ENCODE measurements around the gene MDH2. TPM values are rescaled to one million over a fixed set of nuclear protein-coding genes. Genes with fewer than 3 reads are reported as not detected.
"Not testable (repeated sequence)": the region's sequence is repeated elsewhere in the genome, so short reads cannot be mapped to it uniquely, and the experiment has no call there.

MDH2 gene
- total RNA-seq, 2 experiments from 2014 or later = 148 to 166 TPM

DNA sequence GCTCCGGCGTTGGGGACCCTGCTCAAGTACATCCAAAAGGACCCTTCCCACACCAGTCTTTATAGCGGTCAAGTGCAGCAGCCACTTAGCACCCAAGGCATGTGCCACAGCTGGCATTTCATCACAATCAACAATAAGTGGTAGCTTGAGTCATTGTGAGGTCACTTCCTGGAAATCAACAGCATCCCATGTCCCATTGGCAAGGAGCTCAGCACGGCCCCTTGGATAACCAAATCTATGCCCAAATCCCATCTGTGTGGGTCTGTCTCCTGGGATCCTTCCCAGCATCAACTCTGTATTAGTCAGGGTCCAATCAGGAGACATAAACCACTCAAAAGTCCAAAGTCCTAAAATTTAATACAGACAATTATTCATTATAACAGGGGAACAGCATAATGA, 27.1 kb downstream of the MDH2 start:
- H3K4me1 Mint-ChIP-seq (ENCODE audit: low read depth) = peaks cover 3% of the 10 kb centered on the region
- CTCF ChIA-PET = no interaction called here
- H3K36me3 Mint-ChIP-seq (ENCODE audit: low read depth) = no peaks in the 10 kb centered on the region
- no peaks in the 10 kb centered on the region for H3K9me3 Mint-ChIP-seq (ENCODE audit: insufficient read depth)
- DNase-seq = no peak
- POLR2A ChIA-PET = no interaction called here
- no peak for ATAC-seq
- no peak overlapping the region for H3K27ac Mint-ChIP-seq
- no peak overlapping the region for H3K4me3 Mint-ChIP-seq
- peaks cover 1% of the 10 kb centered on the region for H3K27me3 Mint-ChIP-seq (ENCODE audit: low read depth)

DNA sequence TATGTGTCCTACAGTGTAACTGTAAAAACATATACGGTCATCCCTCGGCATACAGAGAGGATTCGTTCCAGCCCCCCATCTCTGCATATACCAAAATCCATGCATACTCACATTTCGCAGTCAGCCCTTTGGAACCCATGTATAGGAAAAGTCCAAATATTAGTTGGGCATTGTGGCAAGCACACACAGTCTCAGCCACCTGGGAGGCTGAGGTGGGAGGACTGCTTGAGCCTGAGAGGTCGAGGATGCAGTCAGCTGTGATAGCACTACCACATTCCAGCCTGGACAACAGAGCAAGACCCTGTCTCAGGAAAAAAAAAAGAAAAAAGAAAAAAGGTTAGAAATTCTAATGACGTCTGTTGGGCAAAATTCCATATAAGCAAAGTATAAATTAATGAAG, 29.1 kb downstream of the MDH2 start:
- Mint-ChIP-seq H3K27ac (no peak overlapping the region), H3K27me3 (ENCODE audit: low read depth) (peaks cover 5% of the 10 kb centered on the region), H3K4me1 (ENCODE audit: low read depth) (peaks cover 3% of the 10 kb centered on the region), H3K4me3 (no peak overlapping the region), H3K9me3 (ENCODE audit: insufficient read depth) (no peaks in the 10 kb centered on the region), H3K36me3 (ENCODE audit: low read depth) (no peaks in the 10 kb centered on the region)
- ATAC-seq (no peak), DNase-seq (no peak)
- ChIA-PET POLR2A (no interaction called here), CTCF (no interaction called here)

DNA sequence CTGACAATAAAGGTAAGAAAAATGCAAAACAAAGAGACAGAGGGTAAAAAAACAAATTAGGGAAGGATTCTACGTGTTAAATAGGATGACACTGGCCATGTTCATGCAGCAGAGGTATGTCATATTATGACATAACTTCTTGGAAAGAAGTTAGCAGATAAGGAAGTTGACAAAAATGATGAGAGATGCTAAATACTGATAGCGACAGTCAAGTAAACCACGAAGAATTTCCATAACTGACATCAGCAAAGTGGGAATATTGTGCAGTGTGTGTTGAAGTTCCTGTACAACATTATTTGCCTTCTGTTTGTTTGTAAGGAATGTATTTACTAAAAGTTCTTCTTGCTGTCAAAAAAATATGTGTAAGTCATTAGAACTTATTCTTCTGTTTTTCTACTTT, 29.5 kb downstream of the MDH2 start:
- H3K4me3 Mint-ChIP-seq = no peak overlapping the region
- POLR2A ChIA-PET = no interaction called here
- H3K4me1 Mint-ChIP-seq (ENCODE audit: low read depth) = peaks cover 3% of the 10 kb centered on the region
- ATAC-seq = no peak
- CTCF ChIA-PET = no interaction called here
- no peaks in the 10 kb centered on the region for H3K36me3 Mint-ChIP-seq (ENCODE audit: low read depth)
- H3K27me3 Mint-ChIP-seq (ENCODE audit: low read depth) = peaks cover 5% of the 10 kb centered on the region
- H3K9me3 Mint-ChIP-seq (ENCODE audit: insufficient read depth) = no peaks in the 10 kb centered on the region
- H3K27ac Mint-ChIP-seq = no peak overlapping the region
- DNase-seq = no peak

DNA sequence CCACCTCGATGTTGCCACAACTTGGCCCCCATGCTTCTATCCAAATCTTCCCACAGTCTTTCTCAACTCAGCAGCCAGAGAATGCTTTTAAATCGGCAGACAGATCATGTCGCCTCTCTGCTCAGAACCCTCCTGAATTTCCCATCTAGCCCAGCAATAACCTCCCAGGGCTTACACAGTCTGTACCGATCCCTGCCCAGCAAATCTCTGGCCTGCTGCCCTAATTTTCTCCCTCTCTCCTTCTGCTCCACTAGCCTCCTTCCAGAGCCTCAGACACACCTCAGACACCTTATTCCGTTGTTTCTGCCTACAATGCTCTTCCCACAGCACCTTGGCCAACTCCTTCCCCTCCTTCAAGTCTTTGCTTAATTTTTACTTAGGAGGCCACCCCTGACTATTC, 32.3 kb downstream of the MDH2 start:
- Mint-ChIP-seq H3K27ac (no peak overlapping the region), H3K4me1 (ENCODE audit: low read depth) (peaks cover 3% of the 10 kb centered on the region), H3K36me3 (ENCODE audit: low read depth) (no peaks in the 10 kb centered on the region), H3K9me3 (ENCODE audit: insufficient read depth) (no peaks in the 10 kb centered on the region), H3K27me3 (ENCODE audit: low read depth) (peaks cover 9% of the 10 kb centered on the region), H3K4me3 (no peak overlapping the region)
- no peak for ATAC-seq
- no peak for DNase-seq
- POLR2A ChIA-PET = no interaction called here
- CTCF ChIA-PET = no interaction called here

DNA sequence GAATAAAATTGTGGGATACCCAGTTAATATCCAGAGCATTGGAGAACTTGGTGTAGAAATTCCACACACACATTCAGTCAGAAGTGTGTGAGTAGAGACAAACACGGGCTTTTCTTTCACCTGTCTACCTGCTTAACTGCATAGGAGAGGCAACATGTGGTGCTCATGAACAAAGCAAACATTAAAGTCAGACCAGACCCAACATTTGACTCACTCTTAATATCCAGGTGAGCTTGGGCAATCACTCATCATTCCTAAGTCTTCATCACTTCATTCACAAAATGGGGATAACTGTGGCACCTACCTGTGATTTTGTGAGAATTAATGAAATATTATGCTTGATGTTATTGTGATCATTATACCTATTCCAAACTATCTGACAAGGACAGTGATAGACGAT, 36.2 kb downstream of the MDH2 start:
- H3K4me1 Mint-ChIP-seq (ENCODE audit: low read depth); DNase-seq; H3K36me3 Mint-ChIP-seq (ENCODE audit: low read depth); H3K27me3 Mint-ChIP-seq (ENCODE audit: low read depth); ATAC-seq; H3K4me3 Mint-ChIP-seq; H3K27ac Mint-ChIP-seq; H3K9me3 Mint-ChIP-seq (ENCODE audit: insufficient read depth); CTCF ChIA-PET: not testable (repeated sequence)
- POLR2A ChIA-PET = interaction anchor here (0.6 kb wide), 1 partner anchor 170 kb away, joined by 4 read pairs; no protein-coding TSS in a partner anchor

DNA sequence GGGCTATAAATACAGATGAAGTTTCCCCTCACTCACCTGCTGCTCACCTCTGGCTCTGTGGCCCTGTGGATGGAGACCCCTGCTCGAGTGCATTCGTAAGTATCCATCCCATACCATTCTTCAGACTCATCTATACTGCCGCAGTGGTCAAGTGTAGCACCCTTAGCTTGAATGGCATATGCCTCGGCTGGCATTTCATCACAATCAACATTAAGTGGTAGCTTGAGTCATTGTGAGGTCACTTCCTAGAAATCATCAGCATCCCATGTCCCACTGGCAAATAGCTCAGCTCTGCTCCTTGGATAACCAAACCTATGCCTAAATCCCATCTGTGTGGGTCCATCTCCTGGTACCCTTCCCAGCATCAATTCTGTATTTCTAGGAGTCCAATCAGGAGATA, 38.2 kb downstream of the MDH2 start:
- Mint-ChIP-seq H3K4me3 (no peak overlapping the region), H3K27ac (no peak overlapping the region), H3K9me3 (ENCODE audit: insufficient read depth) (no peaks in the 10 kb centered on the region), H3K4me1 (ENCODE audit: low read depth) (no peaks in the 10 kb centered on the region), H3K36me3 (ENCODE audit: low read depth) (no peaks in the 10 kb centered on the region), H3K27me3 (ENCODE audit: low read depth) (peaks cover 4% of the 10 kb centered on the region)
- ChIA-PET CTCF (no interaction called here), POLR2A (no interaction called here)
- DNase-seq (no peak), ATAC-seq (no peak)

DNA sequence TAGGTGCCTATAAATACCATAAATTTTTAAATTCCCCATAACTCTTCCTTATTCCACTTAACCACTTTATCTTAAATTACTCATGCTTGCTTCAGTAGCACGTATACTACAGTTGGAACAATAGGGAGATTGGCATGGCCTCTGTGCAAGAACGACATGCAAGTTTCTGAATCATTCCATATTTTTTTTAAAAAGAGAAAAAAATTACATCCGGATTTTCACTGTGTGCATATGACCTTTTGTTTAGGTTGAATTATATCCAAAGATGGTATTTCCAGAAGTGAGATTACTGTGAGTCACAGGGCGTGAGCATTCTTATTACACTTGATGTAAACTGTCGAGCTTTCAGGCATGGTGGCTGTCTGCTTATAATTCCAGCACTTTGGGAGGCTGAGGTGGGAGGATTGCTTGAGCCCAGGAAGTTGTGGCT, 39.5 kb downstream of the MDH2 start:
- H3K9me3 Mint-ChIP-seq (ENCODE audit: insufficient read depth); ATAC-seq; H3K27me3 Mint-ChIP-seq (ENCODE audit: low read depth); H3K4me1 Mint-ChIP-seq (ENCODE audit: low read depth); H3K36me3 Mint-ChIP-seq (ENCODE audit: low read depth); H3K27ac Mint-ChIP-seq; CTCF ChIA-PET; DNase-seq; H3K4me3 Mint-ChIP-seq: not testable (repeated sequence)
- POLR2A ChIA-PET = interaction anchor here (0.6 kb wide), 1 partner anchor 129 kb away, joined by 3 read pairs; no protein-coding TSS in a partner anchor

DNA sequence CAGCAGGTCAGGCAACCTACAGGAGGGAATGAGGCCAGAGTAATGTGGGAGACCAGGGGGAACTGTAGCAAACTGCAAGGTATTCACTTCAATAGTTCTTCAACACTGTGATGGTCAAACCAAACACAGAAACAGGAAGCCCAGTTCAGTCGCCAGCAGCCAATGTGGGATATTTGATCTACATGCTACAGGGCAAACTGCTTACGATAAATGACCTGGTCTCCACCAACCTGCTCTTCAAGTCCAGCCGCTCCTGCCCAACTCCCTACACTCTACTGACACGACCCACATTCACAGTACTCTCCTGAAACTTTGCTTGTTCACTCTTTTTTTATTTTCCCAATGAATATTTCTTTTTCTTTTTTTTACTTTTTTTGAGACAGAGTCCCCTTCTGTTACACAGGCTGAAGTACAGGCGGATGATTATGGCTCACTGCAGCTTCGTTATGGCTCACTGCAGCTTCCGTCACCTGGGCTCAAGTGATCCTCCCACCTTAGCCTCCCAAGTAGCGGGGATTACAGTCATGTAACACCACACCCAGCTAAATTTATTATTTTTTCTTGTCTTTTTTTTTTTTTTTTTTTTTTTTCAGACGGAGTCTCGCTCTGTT, 42.1 kb downstream of the MDH2 start:
- H3K36me3 Mint-ChIP-seq (ENCODE audit: low read depth) = no peaks in the 10 kb centered on the region
- H3K27me3 Mint-ChIP-seq (ENCODE audit: low read depth) = peaks cover 8% of the 10 kb centered on the region
- H3K4me3 Mint-ChIP-seq = no peak overlapping the region
- ATAC-seq (no peak), DNase-seq (no peak)
- ChIA-PET POLR2A (no interaction called here), CTCF (no interaction called here)
- no peak overlapping the region for H3K27ac Mint-ChIP-seq
- no peaks in the 10 kb centered on the region for H3K4me1 Mint-ChIP-seq (ENCODE audit: low read depth)
- no peaks in the 10 kb centered on the region for H3K9me3 Mint-ChIP-seq (ENCODE audit: insufficient read depth)

DNA sequence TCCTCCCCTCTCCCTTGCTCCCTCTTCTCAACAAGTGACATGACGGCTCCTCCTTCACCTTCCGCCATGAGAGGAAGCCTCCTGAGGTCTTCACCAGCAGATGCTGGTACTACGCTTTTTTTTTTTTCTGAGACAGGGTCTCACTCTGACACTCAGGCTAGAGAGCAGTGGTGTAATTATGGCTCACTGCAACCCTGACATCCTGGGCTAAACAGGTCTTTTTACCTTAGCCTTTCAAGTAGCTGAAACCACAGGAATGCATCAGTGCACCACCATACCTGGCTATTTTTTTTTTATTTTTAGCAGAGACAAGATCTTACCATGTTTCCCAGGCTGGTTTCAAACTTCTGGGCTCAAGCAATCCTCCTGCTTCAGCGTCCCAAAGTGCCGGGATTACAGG, 43.6 kb downstream of the MDH2 start:
- ChIA-PET POLR2A (no interaction called here), CTCF (no interaction called here)
- Mint-ChIP-seq H3K4me3 (no peak overlapping the region), H3K4me1 (ENCODE audit: low read depth) (no peaks in the 10 kb centered on the region), H3K27ac (no peak overlapping the region), H3K27me3 (ENCODE audit: low read depth) (peaks cover 8% of the 10 kb centered on the region), H3K9me3 (ENCODE audit: insufficient read depth) (no peaks in the 10 kb centered on the region), H3K36me3 (ENCODE audit: low read depth) (no peaks in the 10 kb centered on the region)
- DNase-seq (no peak), ATAC-seq (no peak)

DNA sequence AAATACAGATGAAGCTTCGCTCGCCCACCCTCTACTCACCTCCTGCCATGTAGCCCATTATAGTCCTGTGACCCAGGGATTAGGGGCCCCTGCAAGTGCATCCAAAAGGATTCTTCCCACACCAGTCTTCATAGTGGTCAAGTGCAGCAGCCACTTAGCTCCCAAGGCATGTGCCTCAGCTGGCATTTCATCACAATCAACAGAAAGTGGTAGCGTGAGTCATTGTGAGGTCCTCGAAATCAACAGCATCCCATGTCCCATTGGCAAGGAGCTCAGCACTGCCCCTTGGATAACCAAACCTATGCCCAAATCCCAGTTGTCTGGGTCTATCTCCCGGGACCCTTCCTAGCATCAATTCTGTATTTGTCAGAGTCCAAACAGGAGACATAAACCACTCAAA, 45.6 kb downstream of the MDH2 start:
- POLR2A ChIA-PET; DNase-seq; H3K4me1 Mint-ChIP-seq (ENCODE audit: low read depth); ATAC-seq; H3K36me3 Mint-ChIP-seq (ENCODE audit: low read depth); H3K9me3 Mint-ChIP-seq (ENCODE audit: insufficient read depth); H3K4me3 Mint-ChIP-seq; CTCF ChIA-PET; H3K27ac Mint-ChIP-seq: not testable (repeated sequence)
- peaks cover 14% of the 10 kb centered on the region for H3K27me3 Mint-ChIP-seq (ENCODE audit: low read depth)

DNA sequence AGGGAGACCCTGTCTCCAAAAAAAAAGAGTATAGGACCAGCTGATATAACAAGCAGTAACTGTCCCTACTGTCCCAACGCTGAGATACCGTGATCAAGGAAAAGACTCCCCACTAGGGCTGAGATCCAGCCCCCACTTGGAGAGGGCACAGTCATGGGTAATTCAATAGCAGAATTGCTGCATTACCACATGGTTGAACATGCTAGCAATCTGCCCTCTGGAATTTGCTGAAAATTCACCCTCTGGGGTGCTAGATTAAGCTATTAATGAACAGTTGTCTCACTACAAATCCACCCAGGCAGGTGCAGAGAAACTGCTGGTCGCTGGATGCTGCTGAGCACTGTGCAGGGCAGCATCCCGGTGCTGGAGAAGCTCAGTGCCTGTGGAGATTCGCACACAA, 46.4 kb downstream of the MDH2 start:
- CTCF ChIA-PET, POLR2A ChIA-PET: not testable (repeated sequence)
- peaks cover 14% of the 10 kb centered on the region for H3K27me3 Mint-ChIP-seq (ENCODE audit: low read depth)

DNA sequence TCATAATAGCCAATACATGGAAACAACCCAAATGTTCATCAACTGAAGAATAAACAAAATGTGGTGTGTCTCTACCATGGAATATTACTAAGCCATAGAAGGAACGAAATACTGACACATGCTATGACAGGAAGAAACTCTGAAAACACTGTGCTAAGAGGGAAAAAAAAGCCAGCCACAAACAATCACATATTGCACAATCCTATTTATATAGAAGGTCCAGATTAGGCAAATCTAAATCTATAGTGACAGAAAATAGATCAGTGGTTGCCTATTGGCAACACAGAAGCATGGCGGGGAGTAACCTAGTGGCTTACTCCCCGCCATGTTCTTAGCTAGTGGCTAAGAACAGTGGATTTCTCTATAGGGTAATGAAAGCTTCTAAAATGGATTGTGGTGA, 48.0 kb downstream of the MDH2 start:
- no peak for DNase-seq
- POLR2A ChIA-PET = no interaction called here
- H3K4me3 Mint-ChIP-seq = no peak overlapping the region
- CTCF ChIA-PET = no interaction called here
- ATAC-seq = no peak
- no peaks in the 10 kb centered on the region for H3K9me3 Mint-ChIP-seq (ENCODE audit: insufficient read depth)
- H3K4me1 Mint-ChIP-seq (ENCODE audit: low read depth) = no peaks in the 10 kb centered on the region
- peaks cover 19% of the 10 kb centered on the region for H3K27me3 Mint-ChIP-seq (ENCODE audit: low read depth)
- no peaks in the 10 kb centered on the region for H3K36me3 Mint-ChIP-seq (ENCODE audit: low read depth)
- no peak overlapping the region for H3K27ac Mint-ChIP-seq

More for the DNA sequence above, 46.4 kb downstream of the MDH2 start:
- H3K27ac Mint-ChIP-seq; H3K36me3 Mint-ChIP-seq (ENCODE audit: low read depth); ATAC-seq; H3K4me1 Mint-ChIP-seq (ENCODE audit: low read depth); H3K4me3 Mint-ChIP-seq; DNase-seq; H3K9me3 Mint-ChIP-seq (ENCODE audit: insufficient read depth): not testable (repeated sequence)

DNA sequence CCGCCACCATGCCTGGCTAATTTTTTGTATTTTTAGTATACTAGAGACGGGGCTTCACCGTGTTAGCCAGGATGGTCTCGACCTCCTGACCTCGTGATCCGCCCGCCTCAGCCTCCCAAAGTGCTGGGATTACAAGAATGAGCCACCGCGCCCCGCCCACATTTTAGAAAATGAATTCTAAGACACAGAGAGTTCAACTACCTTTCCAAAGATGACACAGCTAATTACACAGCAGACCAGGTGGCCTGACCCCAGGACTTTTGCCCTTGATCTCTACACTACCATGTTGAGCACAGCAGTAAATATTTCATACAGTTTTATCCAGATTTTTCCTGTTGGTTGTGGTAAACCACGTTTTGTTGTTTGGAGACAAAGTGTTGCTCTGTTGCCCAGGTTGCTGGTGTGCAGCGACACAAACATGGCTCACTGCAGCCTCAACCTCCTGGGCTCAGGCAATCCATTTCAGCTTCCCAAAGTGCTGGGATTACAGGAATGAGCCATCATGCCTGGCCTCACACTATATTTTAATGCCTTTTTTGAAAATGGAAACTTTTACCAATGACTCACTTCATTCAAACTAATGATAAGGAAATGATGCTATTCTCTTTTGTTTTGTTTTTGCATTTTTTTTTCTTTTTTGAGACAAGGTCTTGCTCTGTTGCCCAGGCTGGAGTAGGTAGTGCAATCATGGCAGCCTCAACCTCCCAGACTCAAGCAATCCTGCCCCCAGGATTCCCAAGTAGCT, 54.0 kb downstream of the MDH2 start:
- DNase-seq; H3K4me3 Mint-ChIP-seq; H3K4me1 Mint-ChIP-seq (ENCODE audit: low read depth); CTCF ChIA-PET; ATAC-seq; H3K36me3 Mint-ChIP-seq (ENCODE audit: low read depth); H3K9me3 Mint-ChIP-seq (ENCODE audit: insufficient read depth); H3K27ac Mint-ChIP-seq: not testable (repeated sequence)
- H3K27me3 Mint-ChIP-seq (ENCODE audit: low read depth) = peaks cover 11% of the 10 kb centered on the region
- POLR2A ChIA-PET = interaction anchor here (0.7 kb wide), 1 partner anchor 216 kb away, joined by 3 read pairs; no protein-coding TSS in a partner anchor

All from activated CD8-positive, alpha-beta T cell treated with anti-CD3 and anti-CD28 coated beads, Interleukin-2, amount 10 ng/mL, durations not matched to agents 7 days and 5 days (primary cell).